HG03565 (cell line): ENCODE measurements around the gene PGM2L1.
"Not testable (repeated sequence)": the region's sequence is repeated elsewhere in the genome, so short reads cannot be mapped to it uniquely, and the experiment has no call there.

ENCODE experiments used
- ATAC-seq: cut with Tn5 transposase; IDR thresholded peaks from one replicate; pipeline ENCODE4 v1.9.1; 2021; ENCODE audit warnings: mild to moderate bottlenecking, moderate library complexity; ENCODE audit not compliant: unreplicated experiment

The PGM2L1 gene

DNA sequence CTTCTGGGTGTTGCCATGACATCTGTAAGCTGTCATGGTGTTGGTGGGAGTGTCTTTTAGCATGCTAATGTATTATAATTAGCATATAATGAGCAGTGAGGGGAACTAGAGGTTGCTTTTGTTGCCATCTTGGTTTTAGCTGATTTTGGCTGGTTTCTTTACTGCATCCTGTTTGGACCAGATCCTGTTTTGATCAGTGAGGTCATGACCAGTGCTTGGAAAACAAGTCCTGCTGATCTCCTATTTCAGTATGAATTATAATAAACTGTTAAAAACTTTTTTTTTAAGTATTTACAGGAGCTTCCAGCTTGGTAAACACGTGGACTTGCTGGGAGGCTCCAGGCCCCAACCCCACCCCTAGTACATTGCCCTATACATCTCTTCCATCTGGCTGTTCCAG, 56.3 kb downstream of the PGM2L1 start:
- ATAC-seq = no peak

DNA sequence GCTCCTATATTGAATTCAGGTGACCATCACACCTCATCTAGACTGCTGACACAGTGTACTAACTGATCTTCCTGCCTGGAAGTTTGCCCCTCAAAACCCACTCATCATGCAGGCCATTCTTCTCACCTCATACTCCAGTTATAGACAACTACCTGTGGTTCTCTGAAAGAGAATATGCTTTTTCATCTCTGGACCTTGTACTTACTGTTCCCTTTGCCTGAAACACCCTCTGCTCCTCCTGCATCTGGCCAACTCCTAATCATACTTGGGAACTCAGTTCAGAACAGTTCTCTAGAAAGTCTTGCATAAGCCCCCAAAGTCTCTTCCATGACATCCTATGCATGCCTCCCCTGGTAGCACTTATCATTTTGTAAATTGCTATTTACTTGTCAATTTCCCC, 58.6 kb downstream of the PGM2L1 start:
- no peak for ATAC-seq

DNA sequence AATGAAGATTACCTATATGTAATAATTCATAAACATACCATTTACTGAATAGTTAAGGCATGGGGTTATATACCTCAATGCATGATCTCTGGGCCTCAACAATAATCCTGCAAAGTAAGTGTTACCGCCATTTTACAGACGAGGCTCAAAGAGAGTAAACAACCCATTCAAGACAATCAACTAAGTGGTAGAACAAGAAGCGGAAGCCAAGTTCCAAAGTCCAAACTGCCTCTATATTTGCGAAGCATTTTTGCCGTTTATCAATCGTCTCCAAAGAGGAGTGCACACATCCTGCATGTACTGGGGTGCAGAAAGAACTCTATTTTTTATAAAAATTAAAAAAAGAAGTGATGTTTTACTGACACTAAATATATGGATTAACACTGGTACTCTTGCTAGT, 59.3 kb downstream of the PGM2L1 start:
- ATAC-seq = no peak

- ATAC-seq = no peak
Measured at GRCh38 chr11:74333193-74333592, 65.0 kb downstream of the PGM2L1 start.

DNA sequence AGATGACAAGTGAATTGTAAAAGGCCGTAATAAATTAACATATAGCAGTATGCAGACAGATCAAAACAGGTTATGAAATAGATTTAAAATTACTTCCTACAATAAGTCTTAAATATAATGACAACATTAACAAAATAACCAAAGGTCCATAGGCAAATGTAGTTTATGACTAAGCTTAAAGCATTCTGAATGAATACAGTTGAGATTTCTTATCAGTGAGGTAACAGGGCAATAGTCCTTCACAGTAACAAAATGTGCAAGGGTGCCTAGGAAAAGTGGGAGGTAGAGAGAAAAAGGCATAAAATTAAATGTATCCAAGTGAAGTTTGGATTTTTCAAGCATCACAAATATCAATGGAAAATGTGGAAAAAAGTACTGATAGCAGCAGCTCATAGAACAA, 65.9 kb downstream of the PGM2L1 start:
- no peak for ATAC-seq

DNA sequence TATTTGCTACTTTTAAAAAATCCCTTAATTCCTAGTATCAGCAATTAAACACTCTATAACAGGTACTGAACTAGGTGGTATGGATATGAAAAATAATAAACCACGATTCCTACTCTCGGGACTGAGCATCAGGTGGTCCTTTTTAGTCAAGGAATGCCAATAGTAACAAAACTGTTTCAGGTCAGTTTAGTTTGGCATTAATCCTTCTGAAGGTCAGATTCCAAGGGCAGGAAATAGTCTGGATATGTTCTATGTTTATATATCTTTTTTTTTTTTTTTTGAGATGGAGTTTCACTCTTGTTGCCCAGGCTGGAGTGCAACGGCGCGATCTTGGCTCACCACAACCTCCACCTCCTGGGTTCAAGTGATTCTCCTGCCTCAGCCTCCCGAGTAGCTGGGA, 67.2 kb downstream of the PGM2L1 start:
- ATAC-seq = not testable (repeated sequence)

- ATAC-seq = no peak
Measured at GRCh38 chr11:74330075-74330858, 68.0 kb downstream of the PGM2L1 start.

- ATAC-seq = no peak
Measured at GRCh38 chr11:74327076-74327475, 71.2 kb downstream of the PGM2L1 start.

DNA sequence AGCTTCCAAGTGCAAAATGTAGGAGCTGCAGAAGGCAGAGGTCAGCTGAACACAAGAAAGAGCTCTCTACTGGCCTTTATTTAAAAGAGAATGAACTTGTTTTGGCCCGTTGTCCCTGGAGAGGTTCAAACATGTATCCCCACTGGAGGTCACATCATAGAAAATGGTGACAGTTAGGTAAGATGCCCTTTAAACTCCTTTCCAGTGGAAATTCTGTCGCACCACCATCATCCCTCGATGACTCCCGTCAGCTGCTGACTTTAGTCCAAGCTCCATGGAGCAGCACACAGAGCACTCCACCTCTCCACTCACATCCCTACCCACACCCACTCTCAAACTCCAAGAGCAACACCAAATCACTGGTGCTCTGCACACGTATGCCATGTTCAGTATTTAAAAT, 71.6 kb downstream of the PGM2L1 start:
- ATAC-seq = no peak

DNA sequence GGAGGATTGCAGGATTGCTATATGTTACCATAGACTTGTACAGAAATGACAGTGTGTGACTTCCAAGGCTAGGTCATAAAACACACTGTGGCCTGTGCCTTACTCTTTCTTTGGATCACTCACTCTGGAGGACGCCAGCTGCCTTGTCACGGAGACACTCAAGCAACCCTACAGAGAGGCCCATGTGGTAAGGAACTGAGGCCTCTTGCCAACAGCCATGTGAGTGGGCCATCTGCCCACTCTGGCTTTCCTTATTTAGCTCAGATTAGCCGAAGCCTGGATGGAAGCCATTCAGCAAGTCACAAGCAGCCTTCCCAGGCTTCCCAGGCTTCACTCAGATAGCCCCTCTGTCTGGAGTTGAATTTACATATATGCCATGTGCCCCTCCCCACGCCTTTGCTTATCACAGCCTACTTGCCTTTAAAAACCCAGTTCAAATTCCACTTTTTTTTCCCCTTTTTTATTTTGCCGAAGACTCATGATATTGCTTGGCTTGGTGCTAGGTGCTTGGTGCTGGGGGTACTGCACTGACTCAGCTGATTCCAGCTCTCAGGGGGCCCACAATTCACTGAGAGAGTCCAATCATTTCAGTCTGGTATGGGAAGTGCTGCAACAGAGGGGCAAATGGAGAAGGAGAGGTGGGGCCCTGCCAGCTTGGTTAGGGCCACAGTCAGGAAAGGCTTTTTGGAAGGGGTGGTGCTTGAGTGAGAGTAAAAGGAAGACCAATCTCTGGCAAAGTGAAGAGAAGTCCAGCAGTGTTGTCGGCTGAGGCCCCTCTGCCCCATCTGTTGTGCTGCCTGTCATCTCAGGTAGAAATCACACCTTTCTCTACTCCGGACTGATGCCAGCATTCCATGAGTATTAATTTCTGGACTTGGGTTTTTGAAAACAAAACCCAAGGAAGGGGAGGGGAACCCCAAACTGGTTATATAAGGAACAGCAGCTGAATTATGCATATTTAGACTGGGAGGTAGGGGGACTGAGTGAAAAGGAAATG, 72.3 kb downstream of the PGM2L1 start:
- no peak for ATAC-seq

DNA sequence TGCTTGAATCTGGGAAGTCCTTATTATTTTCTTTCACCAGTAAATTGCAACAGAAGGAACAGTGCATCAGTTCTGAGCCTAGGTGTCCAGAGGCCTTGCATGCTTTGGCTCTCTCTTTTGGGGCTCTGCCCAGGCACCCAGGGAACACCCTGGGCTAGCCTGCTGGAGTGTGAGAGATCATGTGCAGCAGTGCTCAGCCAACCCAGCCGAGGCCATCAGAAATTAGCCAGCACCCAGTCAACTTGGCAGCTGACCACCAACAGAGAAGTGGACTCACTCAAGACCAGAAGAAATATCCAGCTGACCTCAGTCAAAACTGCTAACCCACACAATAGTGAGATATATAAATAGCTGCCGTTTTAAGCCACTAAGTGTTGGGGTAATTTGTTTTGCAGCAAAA, 75.6 kb downstream of the PGM2L1 start:
- ATAC-seq = no peak

DNA sequence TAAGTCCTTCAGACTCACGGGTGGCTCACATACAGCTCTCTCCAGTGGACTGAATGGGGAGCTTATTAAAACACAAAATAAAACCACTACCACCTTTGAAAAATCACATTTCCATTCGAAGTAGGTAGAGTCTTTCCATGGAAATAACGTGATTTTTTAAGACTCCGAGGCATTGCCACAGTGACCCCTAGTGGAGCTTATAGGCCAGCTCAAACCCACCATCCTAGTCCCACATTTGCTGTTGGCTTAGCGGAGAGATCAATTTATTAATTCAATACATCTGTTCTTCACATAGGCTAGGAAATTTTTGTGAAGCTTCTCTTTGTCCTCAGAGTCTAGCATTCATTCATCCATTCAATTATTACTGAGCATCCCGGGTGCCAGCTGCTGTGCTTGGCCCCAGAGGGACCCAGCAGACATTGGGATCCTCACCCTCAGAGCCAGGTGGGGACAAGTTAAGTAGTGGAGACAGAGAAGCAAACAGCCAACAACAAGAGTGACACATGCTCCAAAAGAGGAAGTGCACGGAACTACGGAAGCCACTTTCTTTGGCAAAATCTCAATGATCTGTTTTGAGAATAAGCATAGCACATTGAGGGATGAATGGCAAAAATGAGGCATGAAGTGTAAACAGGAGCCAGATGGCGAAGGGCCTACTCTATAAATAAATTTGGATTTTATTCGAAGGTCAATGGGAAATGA, 76.6 kb downstream of the PGM2L1 start:
- no peak for ATAC-seq

GRCh38 chr11:74320538-74320937, 77.7 kb downstream of the PGM2L1 start:
- ATAC-seq = no peak

- ATAC-seq = no peak
Measured at GRCh38 chr11:74319139-74319816, 79.0 kb downstream of the PGM2L1 start.

GRCh38 chr11:74318241-74318932, 79.8 kb downstream of the PGM2L1 start:
- ATAC-seq = no peak

- ATAC-seq = no peak
Measured at GRCh38 chr11:74316772-74317505, 81.3 kb downstream of the PGM2L1 start.

- no peak for ATAC-seq
Measured at GRCh38 chr11:74312326-74312725, 85.9 kb downstream of the PGM2L1 start.

- no peak for ATAC-seq
Measured at GRCh38 chr11:74311352-74311926, 86.8 kb downstream of the PGM2L1 start, which contains the start of gene P4HA3. TSS of gene P4HA3 (minus strand) at chr11:74311640. CDS start at chr11:74311611, 29 bp downstream.

- no peak for ATAC-seq
Measured at GRCh38 chr11:74310857-74311256, 87.4 kb downstream of the PGM2L1 start.
